HG03175 (cell line): ENCODE results near the gene GNAT2.

ENCODE experiments used
- ATAC-seq: cut with Tn5 transposase; IDR thresholded peaks from one replicate; pipeline ENCODE4 v1.9.1; 2021; ENCODE audit warnings: mild to moderate bottlenecking, moderate library complexity; ENCODE audit not compliant: unreplicated experiment

GNAT2 gene

DNA sequence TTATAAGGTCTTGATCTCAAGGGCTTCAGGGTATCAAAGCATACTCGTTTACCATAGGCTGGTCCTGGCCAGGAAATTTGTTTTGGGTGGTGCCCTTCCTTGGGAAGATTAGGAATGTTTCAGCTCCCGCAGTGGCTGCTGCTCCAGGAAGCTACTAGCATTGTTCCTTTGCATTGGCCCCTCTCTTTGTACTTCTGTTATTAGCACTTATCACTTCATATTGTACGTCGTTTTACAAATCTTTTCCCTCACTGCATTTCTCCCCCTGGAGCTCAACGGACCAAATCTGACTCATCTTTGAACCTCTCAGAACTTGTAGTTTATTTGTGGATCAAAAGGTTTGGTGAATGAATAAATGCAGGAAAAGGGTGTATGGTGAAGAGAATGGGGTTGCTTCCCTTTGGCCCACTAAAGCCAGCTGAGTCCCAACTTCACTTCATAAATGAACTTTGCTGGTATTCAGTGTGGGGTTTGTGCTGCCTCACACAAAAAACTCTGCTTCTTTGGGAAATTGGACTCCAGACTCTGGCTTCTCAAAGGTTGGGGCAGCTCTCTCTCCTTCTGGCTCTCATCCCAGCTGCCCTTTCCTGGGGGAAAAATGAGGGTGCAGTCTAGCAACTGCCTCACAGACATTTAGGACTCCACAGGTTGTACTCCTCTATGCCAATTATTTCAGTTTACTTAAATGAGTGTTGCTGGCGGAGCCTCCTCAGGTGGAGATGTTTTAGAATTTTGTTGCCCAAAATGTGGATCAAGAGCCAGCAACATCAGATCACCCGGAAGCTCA, 5.9 kb downstream of the GNAT2 start:
- no peak for ATAC-seq

DNA sequence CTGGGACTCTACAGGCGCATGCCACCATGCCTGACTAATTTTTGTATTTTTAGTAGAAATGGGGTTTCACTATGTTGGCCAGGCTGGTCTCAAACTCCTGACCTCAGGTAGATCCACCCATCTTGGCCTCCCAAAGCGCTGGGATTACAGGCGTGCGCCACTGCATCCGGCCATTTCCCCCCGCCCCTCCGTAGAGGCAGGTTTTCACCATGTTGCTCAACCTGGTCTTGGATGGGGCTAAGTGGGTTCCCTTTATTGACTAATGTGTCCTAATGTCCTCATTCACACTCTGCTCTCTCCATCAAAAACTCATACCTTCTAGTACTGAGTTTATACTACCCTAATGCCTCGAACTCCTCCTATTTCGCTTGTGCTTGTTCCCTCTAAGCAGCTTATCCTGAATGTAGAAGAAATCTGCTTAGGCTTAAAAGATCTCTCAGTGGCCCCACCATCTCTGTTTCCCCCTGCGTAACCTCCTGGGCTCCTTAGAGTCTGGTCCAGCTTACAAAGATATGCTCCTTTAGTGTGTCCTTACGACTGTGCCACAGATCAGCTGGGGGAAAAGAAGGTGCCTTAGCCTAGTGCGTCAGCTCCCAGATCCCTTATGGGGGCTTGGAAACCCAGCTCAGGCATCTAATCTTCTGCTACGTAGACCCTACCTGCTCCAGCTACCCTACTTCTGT, 8.0 kb downstream of the GNAT2 start:
- no peak for ATAC-seq

DNA sequence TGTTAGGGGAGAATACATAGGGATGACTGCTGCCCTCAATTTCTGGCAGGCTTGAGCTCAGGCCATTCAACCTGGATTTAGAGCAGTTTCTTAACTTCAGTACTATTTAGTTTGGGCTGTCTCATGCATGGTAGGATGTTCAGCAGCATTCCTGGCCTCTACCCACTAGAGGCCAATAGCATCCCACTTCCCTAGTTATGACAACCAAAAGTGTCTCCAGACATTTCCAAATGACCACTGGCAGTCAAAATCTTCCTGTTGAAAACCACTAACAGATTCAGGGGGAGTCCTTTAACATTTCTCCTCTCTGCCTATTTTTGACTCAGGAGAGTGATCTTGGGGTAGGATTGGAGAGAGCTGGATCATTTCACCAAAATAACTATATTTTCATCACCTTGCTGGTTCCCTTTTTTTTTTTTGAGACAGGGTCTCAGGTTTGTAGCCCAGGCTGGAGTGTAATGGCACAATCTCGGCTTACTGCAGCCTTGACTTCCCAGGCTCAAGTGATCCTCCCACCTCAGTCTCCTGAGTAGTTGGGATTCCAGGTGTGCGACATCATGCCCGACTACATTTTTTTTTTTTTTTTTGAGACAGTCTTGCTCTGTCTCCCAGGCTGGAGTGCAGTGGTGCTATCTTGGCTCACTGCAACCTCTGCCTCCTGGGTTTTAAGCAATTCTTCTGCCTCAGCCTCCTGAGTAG, 8.7 kb downstream of the GNAT2 start:
- ATAC-seq: no peak

DNA sequence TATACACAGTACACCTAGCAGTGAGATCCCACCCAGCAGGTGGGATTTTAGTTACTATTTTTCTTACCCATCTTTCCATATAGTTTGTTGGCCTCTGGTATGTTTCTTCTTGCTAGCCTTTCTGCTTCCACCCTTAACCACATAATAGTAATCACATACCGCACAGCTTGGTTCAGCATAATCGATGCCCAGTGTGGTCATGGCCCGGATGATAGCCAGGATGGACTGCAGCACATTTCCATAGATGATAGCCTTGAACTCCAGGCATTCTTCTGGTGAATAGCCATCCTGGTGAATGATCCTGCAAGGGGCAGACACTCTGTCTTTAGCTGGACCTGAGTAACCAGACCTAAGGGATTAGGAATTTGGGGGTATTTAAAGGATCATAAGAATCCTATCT, 9.5 kb downstream of the GNAT2 start:
- ATAC-seq: no peak

DNA sequence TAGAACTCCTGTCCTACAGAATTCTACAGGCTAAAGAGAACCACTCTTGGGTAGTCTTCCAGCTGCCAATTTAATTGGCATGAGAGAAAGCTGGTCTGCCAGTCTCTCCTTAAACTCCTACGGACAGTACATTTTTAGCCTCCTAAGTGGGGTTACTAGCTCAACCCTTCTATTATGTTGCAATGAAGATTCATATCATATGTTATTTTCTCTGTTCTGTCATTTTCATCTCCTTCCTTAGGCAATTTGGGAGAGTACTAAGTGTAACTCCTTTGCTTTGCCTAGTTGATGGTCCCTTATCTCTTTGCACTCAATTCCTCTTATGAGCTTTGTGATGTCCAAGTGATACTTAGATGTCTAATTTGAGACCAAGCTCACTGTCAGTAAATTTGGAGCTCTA, 14.0 kb downstream of the GNAT2 start:
- ATAC-seq: no peak

DNA sequence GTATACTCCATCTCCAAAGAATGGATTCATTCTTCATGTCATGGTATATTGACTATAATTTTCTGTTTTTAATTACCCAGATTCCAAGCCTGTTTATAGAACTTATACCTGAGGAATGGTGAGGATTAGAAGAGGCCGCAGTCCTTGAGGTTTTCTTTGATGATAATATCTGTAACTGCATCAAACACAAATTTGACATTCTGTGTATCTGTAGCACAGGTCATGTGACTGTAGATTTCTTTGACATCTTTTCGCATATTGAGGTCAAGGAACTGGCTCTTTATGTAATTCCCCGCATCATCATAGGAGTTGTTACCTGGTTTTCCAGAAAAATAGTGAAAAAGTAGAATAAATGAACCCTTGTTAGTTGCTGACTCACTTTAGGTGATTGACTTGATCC, 16.2 kb downstream of the GNAT2 start:
- ATAC-seq: no peak

DNA sequence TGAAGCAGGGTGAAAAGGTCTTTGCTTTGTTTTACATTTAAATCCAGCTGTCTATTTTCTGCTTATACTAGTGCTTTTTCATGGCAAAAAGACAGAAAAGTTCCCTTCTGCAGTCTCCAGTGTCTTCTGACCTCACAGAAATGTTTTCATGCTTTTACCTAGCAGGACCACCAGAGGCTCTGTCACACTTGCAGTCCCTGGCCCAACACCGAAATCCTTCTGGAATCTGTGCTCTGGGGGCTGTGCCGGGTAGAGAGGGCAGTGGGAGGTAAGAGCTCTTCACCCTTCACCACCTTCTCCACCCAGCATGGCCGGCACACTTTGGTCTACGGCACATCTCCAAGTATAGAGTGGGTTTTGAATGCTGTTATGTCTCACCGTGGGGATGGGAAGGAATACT, 20.8 kb downstream of the GNAT2 start:
- no peak for ATAC-seq

DNA sequence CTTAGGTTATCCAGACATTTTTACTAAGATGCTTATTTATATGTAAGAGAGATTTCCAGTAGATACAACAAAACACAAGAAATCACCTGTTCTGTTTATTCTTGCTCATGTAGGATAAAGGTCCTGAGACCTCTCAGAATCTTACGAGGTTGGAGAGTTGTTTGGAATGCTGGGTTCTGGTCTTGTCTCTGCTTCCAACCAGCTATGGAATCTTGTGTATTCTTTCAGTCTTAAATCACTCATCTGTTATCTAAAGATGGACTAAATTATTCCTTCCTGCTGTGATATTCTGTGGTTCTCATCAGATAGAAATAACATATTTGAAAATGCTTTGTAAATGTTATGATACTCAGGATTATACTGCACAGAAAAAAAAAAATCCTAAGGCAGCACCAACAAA, 21.3 kb downstream of the GNAT2 start:
- ATAC-seq: no peak

DNA sequence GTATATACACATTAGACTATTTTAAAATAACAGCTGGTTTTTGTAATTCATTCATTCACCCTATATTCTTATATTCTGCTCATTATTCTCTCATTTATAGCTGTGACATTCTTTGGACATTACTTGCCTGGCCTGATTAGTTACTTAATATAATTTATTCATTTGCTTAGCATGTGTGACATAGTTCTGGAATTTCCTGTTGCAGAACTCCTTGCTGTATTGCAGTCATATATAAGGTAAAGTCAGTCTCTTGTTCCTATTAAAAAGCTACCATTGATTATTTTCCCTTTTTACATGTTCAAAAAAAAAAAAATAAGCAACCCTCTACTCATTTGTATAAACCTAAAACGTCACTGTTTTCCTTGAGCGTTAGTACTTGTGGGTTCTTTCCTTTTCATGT, 23.9 kb downstream of the GNAT2 start:
- ATAC-seq: no peak

DNA sequence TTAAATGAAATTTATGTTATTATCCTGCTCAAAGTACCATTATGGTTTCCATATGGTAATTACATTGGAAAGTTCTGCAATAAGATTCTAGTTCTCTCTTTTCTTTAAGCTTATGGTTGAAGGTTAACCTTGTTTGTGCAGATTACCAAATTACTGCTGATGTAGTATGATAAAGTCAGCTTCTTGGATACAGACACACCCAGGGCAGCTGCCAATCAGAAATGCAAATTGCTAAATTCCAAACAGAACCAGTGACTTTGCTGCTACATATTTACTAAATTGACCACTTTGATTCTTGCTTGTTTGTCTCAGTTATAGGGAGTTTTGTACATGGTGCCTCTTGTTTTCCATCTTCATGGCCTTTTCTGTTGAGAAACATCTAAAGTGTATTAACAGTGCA, 26.5 kb downstream of the GNAT2 start:
- ATAC-seq: no peak

DNA sequence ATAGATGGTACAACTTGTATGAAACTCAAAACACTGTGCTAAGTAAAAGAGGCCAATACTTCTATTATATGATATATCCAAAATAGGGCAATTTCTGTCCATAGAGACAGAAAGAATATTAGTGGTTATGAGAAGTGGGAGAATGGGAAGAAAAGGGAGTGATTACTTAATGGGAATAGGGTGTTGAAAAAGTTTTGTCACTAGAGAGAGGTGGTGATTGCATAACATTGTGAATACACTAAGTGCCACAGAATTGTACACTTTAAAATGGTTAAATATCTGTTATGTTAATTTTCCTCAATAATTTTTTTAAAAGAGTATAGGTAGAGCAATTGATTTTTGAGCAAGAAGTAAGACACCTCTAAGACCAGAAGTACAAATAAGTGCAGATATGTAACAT, 29.7 kb downstream of the GNAT2 start:
- no peak for ATAC-seq

DNA sequence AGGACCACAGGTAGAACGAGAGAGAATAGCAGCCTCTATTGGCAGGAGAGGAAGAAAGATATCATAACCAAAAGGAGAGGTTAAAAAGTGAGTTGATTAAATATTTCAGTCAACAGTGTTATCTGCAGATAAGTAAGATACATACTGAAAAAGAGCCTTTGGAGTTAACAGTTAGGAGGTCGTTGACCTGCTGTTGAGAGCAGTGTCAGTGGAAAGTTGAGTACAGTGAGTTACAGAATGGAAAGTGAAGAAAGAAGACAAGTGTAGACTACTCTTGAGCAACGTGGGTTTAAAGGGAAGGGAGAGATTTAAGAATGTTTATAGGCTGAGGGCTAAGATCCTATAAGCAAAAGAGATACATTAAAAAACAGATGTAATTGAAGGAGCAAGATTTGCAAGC, 30.2 kb downstream of the GNAT2 start:
- no peak for ATAC-seq

DNA sequence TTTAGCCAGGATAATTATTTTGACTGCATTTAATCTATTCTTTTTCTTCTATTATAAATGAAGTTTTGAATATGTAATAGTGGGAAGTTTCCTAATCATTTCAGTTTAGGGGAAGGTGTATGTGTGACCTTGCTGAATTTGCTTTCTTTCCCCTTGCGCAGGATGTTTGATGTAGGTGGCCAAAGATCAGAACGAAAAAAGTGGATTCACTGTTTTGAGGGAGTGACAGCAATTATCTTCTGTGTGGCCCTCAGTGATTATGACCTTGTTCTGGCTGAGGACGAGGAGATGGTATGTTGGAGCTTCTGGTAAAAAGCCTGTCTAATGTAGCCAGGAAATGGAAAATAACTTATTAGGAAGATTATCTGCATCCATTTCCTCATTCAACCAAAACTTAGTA, 33.4 kb downstream of the GNAT2 start:
- ATAC-seq: no peak

DNA sequence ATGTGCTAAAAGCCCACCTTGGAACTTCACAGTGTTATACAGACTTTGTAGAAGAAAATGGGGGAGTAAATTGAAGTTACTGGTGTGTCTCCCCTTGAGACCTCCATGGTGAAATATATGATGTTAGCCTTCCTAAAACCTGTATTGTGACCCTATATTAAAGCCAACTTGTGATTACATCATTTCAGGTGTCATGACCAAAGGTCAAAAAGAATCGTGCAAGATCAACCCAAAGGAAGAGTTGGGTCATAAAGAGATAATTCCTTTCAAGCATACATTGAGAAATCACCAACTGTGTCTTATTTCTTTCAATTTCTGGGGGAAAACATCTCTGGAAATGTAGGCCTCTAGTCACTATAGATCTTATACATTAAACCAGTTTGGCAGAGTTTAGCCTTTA, 34.6 kb downstream of the GNAT2 start:
- no peak for ATAC-seq

DNA sequence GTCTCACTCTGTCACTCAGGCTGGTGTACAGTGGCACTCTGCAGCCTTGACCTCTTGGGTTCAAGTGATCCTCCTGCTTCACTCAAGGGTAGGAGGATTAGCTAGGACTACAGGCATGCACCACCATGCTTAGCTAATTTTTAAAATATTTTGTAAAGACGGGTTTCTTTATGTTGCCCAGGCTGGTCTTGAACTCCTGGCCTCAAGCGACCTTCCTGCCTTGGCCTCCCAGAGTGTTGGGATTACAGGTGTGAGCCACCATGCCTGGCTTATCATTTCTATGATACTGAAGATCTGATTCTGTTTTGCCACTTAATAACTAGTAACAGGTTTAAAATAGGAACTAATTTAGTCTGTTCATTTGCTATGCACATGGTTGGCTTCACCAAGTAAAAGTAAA, 37.4 kb downstream of the GNAT2 start:
- ATAC-seq: no peak

DNA sequence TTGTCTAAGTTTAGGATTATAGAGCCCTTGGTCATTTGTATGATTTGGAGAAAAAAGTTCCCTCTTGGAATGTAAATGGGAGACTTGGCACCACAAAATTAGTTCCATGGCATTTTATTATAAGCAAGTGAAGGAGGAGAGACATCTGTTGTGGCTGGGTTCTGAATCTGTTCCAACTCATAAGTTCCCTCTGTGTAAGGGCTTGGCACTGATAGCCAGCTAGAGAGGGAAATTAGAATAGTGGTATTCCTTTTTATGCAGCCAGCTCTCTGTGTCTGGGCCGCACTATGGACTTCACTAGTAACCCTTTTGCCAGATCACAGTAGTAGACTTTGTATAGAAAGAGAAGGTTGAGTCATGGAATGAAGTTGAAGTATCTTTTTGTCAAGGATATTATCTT, 39.9 kb downstream of the GNAT2 start:
- ATAC-seq: no peak

DNA sequence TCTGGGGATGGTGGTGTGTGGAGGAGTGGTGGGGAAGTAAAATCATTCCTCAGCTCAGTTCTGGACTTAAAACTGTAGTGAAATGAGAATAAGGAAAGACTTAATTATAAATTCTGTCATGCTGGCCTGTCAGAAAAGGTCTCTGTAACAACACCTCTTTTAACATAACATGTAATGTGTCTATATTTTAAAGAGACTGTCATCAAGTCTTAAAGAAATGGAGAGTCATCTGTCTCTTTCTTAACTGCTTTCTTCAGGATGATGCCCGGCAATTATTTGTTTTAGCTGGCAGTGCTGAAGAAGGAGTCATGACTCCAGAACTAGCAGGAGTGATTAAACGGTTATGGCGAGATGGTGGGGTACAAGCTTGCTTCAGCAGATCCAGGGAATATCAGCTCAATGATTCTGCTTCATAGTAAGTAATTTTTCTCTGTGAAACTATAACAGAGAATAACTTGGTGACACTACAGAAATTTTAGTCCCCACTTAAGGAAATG, 40.4 kb downstream of the GNAT2 start:
- no peak for ATAC-seq

DNA sequence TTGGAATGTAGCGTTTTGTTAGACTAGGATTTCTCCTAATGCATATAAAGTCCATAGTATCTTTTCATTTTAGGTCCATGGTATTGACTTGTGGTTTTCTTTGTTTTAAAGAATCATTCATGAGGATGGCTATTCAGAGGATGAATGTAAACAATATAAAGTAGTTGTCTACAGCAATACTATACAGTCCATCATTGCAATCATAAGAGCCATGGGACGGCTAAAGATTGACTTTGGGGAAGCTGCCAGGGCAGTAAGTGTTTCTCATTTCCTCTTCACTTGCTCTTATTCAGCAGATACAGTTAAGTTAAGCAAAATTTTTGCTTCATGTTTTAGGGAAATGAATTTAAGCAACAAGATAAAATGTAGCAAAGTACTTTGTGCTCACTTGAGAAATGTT, 45.6 kb downstream of the GNAT2 start:
- no peak for ATAC-seq

DNA sequence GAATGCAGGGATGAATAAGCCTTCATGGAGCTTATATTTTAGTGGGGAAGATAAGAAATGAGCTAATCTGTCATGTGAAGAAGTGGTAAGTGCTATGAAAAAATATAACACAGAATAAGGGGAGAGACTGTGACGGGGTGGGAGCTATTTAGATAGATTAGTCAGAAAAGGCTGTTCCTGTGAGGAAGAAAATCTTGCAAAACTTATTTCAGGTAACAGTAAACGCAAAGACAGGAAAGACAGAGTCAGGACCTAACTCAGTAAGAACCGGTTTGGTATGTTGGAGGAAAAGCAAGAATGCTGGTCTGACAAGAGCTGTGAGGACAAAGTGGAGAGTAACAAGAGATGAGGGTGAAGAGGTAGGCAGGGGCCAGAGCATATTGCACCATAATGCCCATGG, 49.0 kb downstream of the GNAT2 start:
- ATAC-seq: no peak

DNA sequence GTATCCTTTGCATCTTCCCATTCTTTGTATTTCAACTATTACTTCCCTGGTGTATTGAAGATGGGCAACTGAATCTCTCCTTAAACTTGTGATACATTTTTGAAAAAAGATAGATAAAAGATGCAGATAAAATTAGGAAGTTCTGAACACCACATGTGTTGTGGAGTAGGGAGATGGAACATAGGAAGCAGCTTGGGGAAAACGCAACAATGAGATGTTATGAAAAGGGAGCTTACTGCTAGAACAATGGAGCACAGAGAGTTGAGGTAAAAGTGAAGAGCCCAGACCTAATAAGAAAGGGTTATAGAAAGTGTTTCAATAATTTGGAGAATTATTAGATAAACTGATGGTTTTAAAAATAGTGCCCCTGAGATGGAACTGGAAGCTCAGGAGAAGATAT, 50.1 kb downstream of the GNAT2 start:
- ATAC-seq: no peak

DNA sequence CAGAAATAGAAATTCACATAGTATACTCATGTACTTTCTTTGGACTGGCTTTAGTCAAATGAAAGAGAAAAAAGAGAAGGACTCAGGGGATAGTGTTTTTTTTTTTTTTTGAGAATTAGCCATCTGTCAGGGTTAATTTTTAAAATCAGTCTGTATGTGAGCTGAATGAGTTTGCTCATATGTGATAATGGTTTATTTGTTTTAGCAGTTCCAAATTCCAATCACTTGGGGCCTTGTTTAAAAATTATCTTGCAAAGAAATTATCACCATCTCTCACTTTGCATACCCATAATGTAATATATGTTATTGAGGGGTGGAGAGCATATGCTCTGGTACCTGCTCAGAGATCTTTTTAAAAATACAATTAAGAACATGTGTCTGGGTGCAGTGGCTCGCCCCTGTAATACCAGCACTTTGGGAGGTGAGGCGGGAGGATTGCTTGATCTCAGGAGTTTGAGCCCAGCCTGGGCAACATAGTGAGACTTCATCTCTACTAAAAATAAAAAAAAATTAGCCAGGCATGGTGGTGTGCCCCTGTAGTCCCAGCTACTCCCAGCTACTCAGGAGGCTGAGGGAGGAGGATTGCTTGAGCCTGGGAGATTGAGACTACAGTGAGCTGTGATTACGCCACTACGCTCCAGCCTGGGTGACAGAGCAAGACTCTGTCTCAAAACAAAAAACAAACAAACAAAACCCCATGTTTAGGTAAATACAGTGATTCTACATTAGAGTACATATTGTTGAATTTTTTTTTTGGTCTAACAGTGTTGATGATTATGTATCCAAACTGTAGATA, 51.3 kb downstream of the GNAT2 start:
- no peak for ATAC-seq
